T47D (cell line): ENCODE measurements around the gene AFF3.
A peak's percentile ranks its signal among the peaks of the same experiment; 100 is the strongest.

Experiments
- DNase-seq, 2 experiments: peaks; one replicate each; pipeline versions ENCODE4 v3.0.0 to v3.0.0-alpha.2; 2011 to 2012; ENCODE audit warnings: low read depth in 1 of 2, low spot score in 1 of 2
- JUND ChIP-seq: IDR thresholded peaks from 2 replicates; pipeline ENCODE4 v1.6.1; 2012; ENCODE audit warnings: low read depth
- in situ Hi-C: cut with HindIII; loops from 2 replicates; pipeline ENCODE4 v1.10.0; 2016; ENCODE audit warnings: low sequenced_read_pairs, low pct_unique_long_range_greater_than_20kb

AFF3 gene

DNA sequence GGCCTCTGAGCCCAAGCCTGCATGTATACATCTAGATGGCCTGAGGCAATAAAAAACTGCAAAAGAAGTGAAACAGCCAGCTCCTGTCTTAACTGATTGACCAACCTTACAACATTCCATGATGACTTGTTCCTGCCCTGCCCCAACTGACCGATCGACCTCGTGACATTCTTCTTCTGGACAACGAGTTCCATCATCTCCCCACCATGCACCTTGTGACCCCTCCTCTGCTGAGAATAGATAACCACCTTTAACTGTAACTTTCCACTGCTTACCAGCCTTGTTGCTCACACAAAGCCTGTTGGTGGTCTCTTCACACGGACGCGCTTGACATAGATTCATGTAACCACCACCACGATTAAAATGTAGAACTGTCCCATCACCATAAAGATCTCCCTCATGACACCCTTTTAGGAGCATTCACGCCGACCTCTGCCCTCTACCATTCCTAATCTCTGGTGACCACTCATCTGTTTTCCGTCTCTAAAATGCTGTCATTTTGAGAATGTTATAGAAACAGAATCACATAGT is 532.5 kb downstream of the AFF3 start:
- peak in 1 of 2 experiments; percentile 77 for DNase-seq
- in situ Hi-C loops, result no loop called here
- TF ChIP-seq JUND, result peak; percentile 38; the same call in 1 of the 2 replicates

DNA sequence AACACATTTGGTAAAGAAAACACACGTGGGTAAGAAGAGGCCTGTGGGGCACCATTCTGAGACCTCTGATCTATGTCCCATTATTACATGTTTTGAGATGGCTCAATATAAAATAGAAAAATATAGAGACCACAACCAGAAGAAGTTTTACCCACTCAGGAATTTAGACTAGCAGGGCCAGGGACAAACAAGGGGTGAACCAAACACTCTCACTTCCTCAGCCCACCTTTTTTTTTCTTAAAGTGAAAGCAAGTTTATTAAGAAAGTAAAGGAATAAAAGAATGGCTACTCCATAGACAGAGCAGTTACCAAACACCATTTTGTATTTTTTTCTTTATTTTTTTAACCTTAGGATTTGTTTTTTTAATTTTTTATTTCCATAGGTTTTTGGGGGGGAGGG is 533.5 kb downstream of the AFF3 start:
- TF ChIP-seq JUND, result no peak
- in situ Hi-C loops, result no loop called here
- no peak for DNase-seq

DNA sequence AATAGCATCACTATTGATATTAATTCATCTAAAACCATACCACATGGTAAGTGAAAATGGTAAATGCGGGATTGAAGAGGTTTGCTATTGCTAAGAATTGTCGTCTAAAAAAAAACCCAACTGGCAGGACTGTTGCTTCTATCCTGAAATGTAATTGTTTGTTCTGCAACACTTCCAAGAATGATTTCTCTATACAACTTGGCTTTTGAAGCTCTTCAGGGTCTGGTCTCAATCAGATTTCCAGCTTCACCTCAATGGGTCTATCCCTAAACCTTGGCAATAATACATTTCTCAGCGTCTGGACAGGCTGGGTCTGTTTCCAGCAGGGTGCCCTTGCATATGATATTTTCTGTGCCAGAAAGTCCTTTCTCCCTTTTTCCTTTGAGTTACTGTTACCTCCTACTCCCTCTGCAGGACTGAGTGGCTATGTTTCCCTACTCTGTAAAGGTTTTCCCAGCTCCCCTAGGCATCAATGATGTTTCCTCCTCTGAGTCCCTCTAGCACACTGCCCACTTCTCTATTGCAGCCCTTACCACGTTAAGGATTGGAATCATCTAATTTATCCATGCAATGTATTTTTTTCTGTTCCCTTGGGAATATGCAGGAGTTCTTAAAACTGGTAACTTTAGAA is 534.4 kb downstream of the AFF3 start:
- in situ Hi-C loops, result no loop called here
- no peak for TF ChIP-seq JUND
- DNase-seq, result peak in 1 of 2 experiments; percentile 42

DNA sequence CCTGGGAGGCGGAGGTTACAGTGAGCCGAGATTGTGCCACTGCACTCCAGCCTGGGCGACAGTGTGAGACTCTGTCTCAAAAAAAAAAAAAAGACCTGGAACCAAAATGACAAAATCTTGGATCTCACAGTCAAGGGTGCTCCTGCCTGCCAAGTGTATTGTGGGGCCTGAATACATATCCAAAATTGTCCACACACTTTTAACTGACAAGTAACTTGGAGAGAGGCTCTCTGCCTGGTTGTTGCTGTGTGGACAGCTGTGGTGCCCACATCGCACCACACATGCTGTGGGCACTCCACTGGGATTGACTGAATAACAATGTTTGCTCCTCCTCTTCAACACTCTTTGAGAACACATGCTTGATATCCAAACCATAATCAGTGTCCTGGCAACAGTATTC is 534.9 kb downstream of the AFF3 start:
- TF ChIP-seq JUND, result no peak
- in situ Hi-C loops, result no loop called here
- no peak for DNase-seq

DNA sequence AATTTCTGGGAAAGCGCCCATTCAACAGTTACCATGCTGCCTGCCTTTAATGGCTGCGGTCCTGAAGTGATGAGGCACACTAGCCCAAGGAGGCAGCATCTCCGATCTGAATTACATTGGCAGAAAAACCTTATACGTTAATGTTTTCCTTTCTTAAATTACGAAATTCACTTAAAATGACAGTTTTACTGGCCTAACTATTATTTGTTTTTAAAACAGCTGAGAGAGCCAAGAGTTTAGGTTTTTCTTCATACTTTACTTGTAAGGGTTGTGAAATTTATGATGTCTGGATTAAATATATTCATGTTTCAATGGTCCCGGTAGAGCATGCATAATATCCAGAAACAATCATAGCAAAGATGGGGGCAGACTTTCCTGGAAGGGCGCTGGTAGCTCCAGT is 537.4 kb downstream of the AFF3 start:
- DNase-seq, result no peak
- in situ Hi-C loops, result no loop called here
- no peak for TF ChIP-seq JUND

DNA sequence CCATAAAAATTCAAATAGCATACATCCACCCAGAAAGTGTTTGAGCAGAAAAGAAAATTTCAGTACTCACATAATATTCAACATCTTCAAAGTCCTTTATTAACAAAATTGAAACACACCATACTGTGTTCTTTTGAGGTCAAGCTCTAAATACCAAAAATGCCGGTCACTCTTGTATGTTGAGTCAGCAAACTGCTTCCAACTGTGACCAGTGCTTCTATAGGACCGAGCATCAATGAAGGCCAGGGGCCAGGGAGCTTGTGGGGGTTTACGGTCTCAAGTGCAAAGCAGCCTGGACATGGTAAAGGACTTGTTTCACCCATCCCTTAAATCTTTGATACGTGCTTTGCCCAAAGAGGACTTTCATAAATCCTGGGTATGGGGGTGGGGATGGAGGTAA is 539.9 kb downstream of the AFF3 start:
- TF ChIP-seq JUND, result no peak
- in situ Hi-C loops, result no loop called here
- no peak for DNase-seq

DNA sequence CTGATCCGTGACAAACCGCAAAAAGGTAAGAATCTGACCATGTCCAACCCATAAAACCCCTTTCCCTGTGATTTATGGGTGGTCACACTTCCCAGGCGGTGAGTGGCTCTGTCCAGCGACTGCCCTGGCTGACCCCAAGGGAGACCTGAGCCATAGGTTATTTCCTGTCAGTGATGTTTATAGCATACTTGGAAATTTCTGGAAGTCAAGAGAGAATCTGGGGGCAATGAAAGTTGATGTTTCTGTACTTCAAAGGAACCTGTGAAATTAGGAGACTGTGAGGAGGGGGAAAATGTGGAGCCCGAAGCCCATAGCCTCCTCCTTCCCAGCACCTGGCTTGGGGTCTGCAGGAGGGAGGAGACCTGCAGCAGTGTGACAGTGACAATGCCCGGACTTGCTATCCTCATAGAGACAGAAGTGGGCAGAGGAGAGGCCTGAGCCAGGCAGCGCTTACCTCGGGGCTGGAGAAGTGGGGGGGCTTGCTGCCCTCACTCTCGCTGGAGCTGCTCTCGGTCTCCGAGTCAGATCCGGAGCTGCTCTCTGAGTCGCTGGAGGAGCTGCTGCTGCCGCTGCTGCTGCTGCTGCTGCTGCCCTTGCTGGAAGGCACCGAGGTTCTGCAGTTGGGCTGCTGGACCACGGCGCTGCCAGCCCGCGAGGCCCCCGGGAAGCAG is 541.3 kb downstream of the AFF3 start:
- DNase-seq, result no peak
- no peak for TF ChIP-seq JUND
- in situ Hi-C loops, result no loop called here

DNA sequence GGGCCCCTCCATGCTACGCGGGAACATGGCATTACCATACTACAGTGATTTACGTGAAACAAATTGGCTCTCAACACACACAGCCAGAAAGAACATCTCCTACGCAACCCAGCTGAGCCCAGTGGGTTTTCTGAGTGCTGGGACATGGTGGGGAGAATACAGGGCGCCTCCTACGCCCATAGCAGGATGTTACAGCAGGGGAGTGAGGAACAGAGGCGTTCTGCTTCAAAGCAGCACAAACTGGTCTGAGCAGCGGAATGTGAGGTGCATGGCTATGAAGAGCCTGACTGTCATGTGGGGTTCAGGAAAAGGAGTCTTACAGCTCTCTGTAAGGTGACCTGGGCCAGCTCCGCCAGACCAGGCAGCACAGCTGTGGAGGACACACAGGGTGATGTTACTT is 543.9 kb downstream of the AFF3 start:
- no peak for DNase-seq
- TF ChIP-seq JUND, result no peak
- in situ Hi-C loops, result no loop called here

DNA sequence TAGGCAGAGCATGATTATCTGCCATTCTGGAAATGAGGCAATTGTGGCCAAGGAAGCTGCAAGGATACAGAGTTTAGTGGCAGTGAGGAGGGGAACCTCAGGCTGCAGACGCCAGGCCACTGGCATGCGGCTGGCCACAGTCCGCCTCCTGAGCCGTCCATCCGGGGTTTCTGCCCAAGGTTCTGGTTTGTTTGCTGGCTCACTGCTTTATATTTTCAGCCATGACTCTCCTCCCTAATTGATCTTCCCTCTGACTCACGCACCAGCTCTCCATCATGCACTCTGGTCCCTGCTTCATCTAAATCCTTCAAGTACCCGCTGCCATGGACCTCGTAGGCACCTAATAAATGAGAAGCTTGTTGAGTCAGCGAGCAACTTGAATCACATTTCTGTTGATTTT is 544.8 kb downstream of the AFF3 start:
- no peak for DNase-seq
- in situ Hi-C loops, result no loop called here
- TF ChIP-seq JUND, result no peak

DNA sequence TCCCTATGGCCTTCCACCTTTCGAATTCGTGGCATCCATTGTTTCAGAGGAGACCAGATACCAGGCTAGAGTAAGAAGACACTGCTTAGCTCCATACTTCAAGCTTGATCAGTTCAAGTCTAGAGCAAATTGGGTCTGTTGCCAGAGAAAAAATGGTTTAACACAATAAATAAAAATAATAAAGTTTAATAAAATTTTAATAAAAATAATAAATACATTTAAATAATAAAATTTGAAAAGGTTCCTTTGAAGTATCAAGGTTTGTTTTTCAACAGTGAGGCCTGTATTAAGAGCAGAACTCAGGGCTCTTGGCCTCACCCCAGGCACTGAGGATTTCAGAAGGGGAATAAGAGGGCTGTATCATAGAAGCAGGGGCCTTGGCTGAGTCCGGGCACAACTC is 547.0 kb downstream of the AFF3 start:
- in situ Hi-C loops, result no loop called here
- DNase-seq, result no peak
- no peak for TF ChIP-seq JUND

DNA sequence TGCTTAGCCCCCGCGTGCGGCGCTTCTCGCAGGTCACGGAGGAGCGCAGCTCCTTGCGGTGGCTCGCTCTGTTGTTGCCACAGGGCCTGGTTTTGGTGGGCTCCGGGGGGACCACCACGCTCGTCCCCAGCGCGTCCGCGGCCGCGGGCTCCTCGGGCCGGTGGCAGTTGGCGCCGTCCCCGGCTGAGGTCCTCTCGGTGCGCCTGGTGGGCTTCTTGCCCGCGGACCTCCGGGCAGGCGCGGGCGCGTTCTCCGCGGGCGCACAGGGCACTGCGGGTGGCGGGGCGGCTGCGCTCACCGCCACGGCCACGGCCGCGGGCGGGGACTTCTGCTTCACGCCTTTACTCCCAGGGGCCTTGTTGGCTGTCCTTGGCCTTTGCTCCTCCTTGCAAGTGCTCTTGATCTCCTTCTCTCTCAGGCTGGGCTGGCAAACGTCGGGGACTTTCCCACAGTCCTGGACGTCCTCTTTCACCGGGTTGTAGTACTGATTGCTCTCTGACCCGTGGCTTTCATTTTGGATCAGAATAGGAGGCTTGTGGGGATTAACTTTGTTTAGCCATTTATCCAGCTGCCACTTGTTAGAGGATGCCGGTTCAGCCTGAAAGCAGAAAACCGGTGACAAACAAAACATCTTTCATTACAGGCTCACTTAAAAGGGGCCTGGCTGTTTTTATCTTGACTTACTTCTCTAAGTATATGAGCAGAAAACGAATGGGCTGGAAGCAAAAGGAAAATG is 548.5 kb downstream of the AFF3 start:
- in situ Hi-C loops, result no loop called here
- no peak for DNase-seq
- TF ChIP-seq JUND, result no peak

DNA sequence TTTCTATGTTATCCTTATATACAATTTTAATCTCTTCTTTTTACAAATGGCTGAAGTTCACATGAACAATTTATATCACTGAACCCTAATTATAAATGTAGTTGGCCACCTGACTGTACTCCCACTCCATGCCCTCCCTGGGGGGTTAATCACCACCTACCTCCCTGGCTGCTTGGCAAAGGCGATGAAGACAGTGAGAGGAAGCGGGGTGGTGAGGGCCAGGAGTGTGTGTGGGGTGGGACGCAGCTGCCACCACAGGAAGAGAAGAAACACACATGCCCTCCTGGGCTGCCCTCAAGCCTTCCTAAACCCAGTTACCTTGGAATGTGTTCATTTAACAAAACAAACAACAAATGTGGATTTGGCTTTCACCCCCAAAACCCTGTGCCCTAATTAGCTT is 565.6 kb downstream of the AFF3 start:
- DNase-seq, result no peak
- in situ Hi-C loops, result no loop called here
- no peak for TF ChIP-seq JUND

DNA sequence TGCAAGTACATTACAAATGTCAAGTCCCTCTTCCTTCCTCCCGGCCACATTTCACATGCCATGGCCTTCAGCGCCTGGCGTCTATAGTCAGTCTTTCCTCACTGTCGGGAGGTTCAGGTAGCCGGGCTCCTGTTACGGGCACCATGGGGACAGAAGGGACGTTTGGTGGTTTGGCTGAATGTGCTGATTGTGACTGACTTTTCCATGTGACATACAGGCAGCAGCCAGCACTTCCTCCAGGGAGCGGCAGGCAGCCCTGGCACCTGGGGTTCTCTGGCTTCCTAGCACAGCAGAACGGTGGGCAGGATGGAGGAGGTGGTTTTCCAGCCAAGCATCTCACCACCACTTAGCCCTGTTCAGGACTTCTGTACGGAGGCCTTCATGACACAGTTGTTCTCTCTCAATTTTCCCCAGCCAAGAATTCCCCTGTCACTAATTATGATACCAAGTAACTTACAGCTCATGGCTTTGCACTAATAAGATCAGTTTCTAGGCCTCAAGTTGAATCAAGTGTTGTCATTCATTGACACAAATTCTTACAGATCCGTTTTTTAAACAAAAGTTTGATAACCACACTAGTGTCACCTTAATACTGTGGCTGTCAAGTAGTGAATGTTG is 568.6 kb downstream of the AFF3 start:
- in situ Hi-C loops, result no loop called here
- DNase-seq, result no peak
- TF ChIP-seq JUND, result no peak
